NB4 (cell line): ENCODE results near the gene GGN.

Experiments
- DNase-seq: peaks from one replicate; pipeline ENCODE4 v3.0.0; 2010; ENCODE audit warnings: low read depth
- H3K4me3 ChIP-seq: one replicate; pipeline ENCODE4 v1.5.1; 2011; ENCODE audit warnings: mild to moderate bottlenecking, low read depth, low read length, moderate library complexity
- MAX ChIP-seq: IDR thresholded peaks from 2 replicates; pipeline ENCODE4 v1.6.1; 2011; ENCODE audit warnings: low read depth, low read length
- MYC ChIP-seq: IDR thresholded peaks from 2 replicates; pipeline ENCODE4 v1.6.1; 2011; ENCODE audit warnings: low read depth, low read length
- POLR2A ChIP-seq: IDR thresholded peaks from 2 replicates; pipeline ENCODE4 v1.6.1; 2011; ENCODE audit warnings: mild to moderate bottlenecking; ENCODE audit not compliant: insufficient read length; ENCODE audit errors: extremely low read depth
- TF ChIP-seq, protein P1 (sequence below): IDR thresholded peaks from one replicate; pipeline ENCODE4 v1.5.1; 2012; ENCODE audit warnings: low read depth, low read length

Gene GGN

GRCh38 chr19:38395381-38396114 lies 7.7 kb upstream of the GGN start:
- TF ChIP-seq, protein P1, sequence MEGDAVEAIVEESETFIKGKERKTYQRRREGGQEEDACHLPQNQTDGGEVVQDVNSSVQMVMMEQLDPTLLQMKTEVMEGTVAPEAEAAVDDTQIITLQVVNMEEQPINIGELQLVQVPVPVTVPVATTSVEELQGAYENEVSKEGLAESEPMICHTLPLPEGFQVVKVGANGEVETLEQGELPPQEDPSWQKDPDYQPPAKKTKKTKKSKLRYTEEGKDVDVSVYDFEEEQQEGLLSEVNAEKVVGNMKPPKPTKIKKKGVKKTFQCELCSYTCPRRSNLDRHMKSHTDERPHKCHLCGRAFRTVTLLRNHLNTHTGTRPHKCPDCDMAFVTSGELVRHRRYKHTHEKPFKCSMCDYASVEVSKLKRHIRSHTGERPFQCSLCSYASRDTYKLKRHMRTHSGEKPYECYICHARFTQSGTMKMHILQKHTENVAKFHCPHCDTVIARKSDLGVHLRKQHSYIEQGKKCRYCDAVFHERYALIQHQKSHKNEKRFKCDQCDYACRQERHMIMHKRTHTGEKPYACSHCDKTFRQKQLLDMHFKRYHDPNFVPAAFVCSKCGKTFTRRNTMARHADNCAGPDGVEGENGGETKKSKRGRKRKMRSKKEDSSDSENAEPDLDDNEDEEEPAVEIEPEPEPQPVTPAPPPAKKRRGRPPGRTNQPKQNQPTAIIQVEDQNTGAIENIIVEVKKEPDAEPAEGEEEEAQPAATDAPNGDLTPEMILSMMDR = no peak
- TF ChIP-seq MAX (no peak), MYC (no peak), POLR2A (no peak)
- no peak for DNase-seq
- no peak overlapping the region for H3K4me3 ChIP-seq

DNA sequence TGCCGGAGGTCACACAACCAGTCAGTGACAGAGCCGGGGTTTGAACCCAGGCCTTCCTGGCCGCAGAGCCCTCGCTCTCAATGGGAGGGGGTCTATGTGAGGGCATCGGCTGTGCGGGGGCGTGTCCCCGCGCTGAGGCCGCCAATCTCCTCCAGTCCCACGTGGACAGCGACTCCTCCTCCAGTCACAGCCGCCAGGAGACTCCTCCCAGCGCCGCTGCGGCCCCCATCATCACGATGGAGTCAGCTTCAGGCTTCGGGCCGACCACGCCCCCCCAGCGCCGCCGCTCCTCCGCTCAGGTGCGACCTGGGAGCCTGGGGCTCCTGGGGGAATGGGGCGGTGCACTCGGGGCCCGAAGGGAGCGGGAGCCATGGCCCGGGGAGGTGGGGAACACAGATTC lies 6.7 kb upstream of the GGN start:
- no peak for DNase-seq
- no peak for TF ChIP-seq MYC
- TF ChIP-seq POLR2A = no peak
- TF ChIP-seq, protein P1 = no peak
- no peak for TF ChIP-seq MAX
- H3K4me3 ChIP-seq = no peak overlapping the region

- TF ChIP-seq MYC = no peak
- TF ChIP-seq MAX = no peak
- TF ChIP-seq, protein P1 = no peak
- no peak for TF ChIP-seq POLR2A
- no peak overlapping the region for H3K4me3 ChIP-seq
- DNase-seq = no peak
These were observed 5.0 kb upstream of the GGN start for GRCh38 chr19:38392707-38393308.

DNA sequence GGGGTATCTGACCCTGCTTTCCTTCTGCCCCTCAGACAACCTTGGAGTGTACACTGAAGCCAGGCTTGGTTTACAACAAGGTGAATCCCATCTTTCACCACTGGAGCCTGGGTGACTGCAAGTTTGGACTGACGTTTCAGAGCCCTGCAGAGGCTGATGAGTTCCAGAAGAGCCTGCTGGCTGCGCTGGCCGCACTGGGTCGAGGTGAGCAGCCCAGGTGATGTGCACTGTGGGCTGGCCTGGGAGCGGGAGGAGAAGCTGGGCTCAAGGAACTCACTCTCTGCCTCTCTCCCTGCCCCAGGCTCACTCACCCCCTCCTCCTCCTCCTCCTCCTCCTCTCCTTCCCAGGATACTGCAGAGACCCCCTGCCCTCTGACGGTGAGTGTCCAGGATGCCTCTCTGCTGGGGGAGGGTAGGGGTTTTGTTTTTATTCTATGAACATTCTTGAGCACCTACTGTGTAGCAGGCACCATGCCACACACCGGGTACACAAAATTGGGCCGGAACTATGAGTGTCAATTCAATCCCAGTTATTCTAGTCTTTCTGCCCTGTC lies 4.2 kb upstream of the GGN start:
- TF ChIP-seq POLR2A (no peak), MAX (no peak), MYC (no peak)
- TF ChIP-seq, protein P1 = no peak
- no peak for DNase-seq
- no peak overlapping the region for H3K4me3 ChIP-seq

- TF ChIP-seq MYC = no peak
- TF ChIP-seq, protein P1 = no peak
- no peak for DNase-seq
- H3K4me3 ChIP-seq = no peak overlapping the region
These were observed 2.4 kb upstream of the GGN start for GRCh38 chr19:38389957-38390924.
